ENCODE data around the gene GPR146. TPM values are rescaled to one million over a fixed set of nuclear protein-coding genes. Genes with fewer than 3 reads are reported as not detected.

Gene GPR146
- total RNA-seq, 4 donors from 2014 or later = 8.7 to 49.4 (median 32.7) TPM

DNA sequence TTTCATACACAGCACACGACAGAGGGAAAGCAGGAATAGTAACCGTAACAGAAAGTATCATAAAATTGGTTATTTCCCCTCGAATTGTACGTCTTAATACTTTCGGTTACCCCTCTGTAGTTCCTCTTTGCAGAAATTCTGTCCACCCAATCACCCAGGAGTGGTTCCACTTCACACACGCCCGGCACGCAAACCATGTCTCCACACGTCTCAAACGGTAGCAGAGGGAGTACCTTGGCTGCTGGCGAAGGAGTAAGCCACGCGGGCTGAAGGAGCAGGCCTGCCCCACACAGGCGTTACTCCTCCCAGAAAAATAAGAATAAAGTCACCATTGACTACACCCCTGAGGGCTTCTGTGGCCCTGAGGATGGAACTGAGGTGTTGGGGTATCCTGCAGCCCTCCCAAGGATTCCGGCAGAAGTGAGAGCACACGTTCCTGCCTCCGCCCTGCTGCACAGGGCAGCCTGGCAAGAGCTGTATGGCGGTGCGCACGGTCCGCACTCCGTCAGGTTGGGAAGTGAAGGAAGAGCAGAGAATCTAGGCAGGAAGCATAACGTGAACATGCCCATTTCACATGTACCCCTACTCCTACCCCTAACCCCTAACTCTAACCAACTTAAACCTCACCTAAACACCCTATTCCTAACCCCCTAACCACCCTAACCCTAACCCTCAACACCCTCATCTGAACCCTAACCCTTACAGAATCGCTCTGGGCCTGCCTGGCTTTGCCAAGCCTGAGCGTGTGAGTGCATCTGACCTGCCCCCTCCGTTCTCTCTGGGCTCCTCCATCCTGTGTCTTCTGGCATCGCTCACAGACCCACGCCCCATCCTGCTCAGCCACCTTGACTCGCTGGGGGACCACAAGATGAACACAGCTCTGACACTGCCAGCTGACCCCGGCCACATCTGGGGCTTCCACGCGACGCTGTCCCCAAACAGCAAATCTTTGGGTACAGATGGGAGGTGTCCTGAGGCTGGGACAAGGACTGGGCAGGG lies 18.2 kb downstream of the GPR146 start:
- intact Hi-C loops (cut with DNase I) = no loop called here
- 89 to 92% methylated on average over 33 of the region's 33 CpGs for WGBS, 2 donors

DNA sequence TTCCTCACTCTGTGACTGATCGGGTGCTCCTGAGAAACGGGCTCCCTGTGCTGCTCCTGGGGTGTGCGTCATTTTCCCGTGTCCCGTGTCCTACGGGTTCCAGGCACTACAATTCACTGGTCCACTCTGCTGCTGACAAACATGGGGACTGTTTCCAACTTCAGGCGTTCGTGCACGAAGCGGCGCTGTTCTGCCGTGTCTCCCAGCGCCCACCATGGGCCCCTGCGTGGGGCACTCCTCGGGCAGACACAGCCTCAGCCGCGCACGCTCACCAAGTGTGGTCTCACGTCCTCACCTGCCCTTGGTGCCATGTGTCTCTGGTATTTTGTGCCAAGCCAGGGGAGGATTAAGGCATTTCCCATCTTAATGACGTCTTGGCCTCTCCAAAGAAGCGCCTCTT lies 19.0 kb downstream of the GPR146 start:
- H3K36me3 ChIP-seq = no peaks in the 10 kb centered on the region
- peaks cover 23 to 28% of the 10 kb centered on the region in 2 donors for H3K4me1 ChIP-seq
- H3K27ac ChIP-seq = no peak overlapping the region
- no peaks in the 10 kb centered on the region for H3K9me3 ChIP-seq
- intact Hi-C loops (cut with DNase I) = no loop called here
- WGBS, 2 donors = 96 to 97% methylated on average over 18 to 21 of the region's 21 CpGs
- DNase-seq = no peak
- no peaks in the 10 kb centered on the region for H3K27me3 ChIP-seq
- no peak for TF ChIP-seq POLR2A (IDR thresholded peaks at IDR 0.05)
- TF ChIP-seq, protein P1, sequence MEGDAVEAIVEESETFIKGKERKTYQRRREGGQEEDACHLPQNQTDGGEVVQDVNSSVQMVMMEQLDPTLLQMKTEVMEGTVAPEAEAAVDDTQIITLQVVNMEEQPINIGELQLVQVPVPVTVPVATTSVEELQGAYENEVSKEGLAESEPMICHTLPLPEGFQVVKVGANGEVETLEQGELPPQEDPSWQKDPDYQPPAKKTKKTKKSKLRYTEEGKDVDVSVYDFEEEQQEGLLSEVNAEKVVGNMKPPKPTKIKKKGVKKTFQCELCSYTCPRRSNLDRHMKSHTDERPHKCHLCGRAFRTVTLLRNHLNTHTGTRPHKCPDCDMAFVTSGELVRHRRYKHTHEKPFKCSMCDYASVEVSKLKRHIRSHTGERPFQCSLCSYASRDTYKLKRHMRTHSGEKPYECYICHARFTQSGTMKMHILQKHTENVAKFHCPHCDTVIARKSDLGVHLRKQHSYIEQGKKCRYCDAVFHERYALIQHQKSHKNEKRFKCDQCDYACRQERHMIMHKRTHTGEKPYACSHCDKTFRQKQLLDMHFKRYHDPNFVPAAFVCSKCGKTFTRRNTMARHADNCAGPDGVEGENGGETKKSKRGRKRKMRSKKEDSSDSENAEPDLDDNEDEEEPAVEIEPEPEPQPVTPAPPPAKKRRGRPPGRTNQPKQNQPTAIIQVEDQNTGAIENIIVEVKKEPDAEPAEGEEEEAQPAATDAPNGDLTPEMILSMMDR (IDR thresholded peaks at IDR 0.05) = no peak
- H3K4me3 ChIP-seq (replicated peaks in 1 of 3) = no peak overlapping the region

More for the DNA sequence above, 18.2 kb downstream of the GPR146 start:
- H3K27me3 ChIP-seq = no peaks in the 10 kb centered on the region
- H3K36me3 ChIP-seq = no peaks in the 10 kb centered on the region
- TF ChIP-seq, protein P1 (IDR thresholded peaks at IDR 0.05) = no peak
- no peak for TF ChIP-seq POLR2A (IDR thresholded peaks at IDR 0.05)
- H3K27ac ChIP-seq = no peak overlapping the region
- H3K4me1 ChIP-seq = peaks cover 23 to 28% of the 10 kb centered on the region in 2 donors
- no peak overlapping the region for H3K4me3 ChIP-seq (replicated peaks in 1 of 3)
- DNase-seq = no peak
- no peaks in the 10 kb centered on the region for H3K9me3 ChIP-seq

- Histone ChIP-seq H3K4me1 (peaks cover 23 to 28% of the 10 kb centered on the region in 2 donors), H3K9me3 (no peaks in the 10 kb centered on the region), H3K4me3 (replicated peaks in 1 of 3) (no peak overlapping the region), H3K27me3 (no peaks in the 10 kb centered on the region), H3K36me3 (no peaks in the 10 kb centered on the region), H3K27ac (no peak overlapping the region)
- no peak for DNase-seq
- TF ChIP-seq POLR2A (IDR thresholded peaks at IDR 0.05) = no peak
- TF ChIP-seq, protein P1 (IDR thresholded peaks at IDR 0.05) = no peak
- WGBS, 2 donors = 81 to 95% methylated on average over 8 to 10 of the region's 13 CpGs
- intact Hi-C loops (cut with DNase I) = no loop called here
Observed at GRCh38 chr7:1064581-1064980, 20.2 kb downstream of the GPR146 start.

DNA sequence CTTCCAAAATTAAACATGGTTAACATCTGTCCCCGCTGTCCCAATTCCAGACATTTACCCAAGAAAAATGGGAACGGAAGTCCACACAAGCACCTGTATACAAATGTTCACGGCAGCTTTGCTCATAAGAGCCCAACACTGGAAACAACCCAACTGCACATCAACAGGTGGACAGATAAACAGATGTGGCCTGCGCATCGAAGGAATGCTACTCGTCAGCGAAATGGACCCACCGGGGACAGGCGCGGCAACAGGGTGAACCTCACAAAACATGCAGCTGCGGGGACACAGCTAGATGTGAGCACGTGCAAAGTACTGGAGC lies 20.9 kb downstream of the GPR146 start:
- Histone ChIP-seq H3K4me3 (replicated peaks in 1 of 3) (no peak overlapping the region), H3K36me3 (no peaks in the 10 kb centered on the region), H3K4me1 (peaks cover 19 to 24% of the 10 kb centered on the region in 2 donors), H3K27ac (peak overlapping the region in 1 of 3 donors; percentile 15), H3K27me3 (no peaks in the 10 kb centered on the region), H3K9me3 (no peaks in the 10 kb centered on the region)
- WGBS, 2 donors = 68 to 69% methylated on average over 12 of the region's 12 CpGs
- no peak for DNase-seq
- intact Hi-C loops (cut with DNase I) = no loop called here
- TF ChIP-seq, protein P1 (IDR thresholded peaks at IDR 0.05) = no peak
- no peak for TF ChIP-seq POLR2A (IDR thresholded peaks at IDR 0.05)

Measured in thyroid gland (tissue), 4 donors.